ENCODE data around the gene HNRNPU. TPM values are rescaled to one million over a fixed set of nuclear protein-coding genes. Genes with fewer than 3 reads are reported as not detected.

HNRNPU gene
- total RNA-seq, 1 experiment from 2014 or later, result 536 TPM

DNA sequence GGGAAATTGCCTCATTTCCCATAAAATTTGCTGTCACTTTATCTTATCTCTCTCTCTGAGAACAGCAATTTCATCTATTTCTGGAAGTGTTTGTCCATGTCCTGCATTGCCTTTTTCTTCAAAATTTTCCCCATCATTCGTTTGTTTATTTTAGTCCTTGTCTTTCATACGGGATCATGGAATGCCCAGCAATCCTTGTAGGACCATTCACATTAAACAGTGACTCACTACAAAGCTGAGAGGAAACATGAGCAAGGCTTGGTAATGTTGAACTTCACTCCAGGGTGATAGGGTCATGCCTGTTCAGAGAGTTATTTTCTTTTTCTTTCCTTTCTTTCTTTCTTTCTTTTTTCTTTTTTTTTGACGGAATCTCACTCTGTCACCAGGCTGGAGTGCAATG lies 32.2 kb upstream of the HNRNPU start:
- Mint-ChIP-seq H3K36me3 (no peaks in the 10 kb centered on the region), H3K27me3 (ENCODE audit: low read depth) (no peaks in the 10 kb centered on the region), H3K4me3 (no peak overlapping the region), H3K4me1 (peaks cover 17% of the 10 kb centered on the region), H3K9me3 (peaks cover 5% of the 10 kb centered on the region), H3K27ac (no peak overlapping the region)
- ChIA-PET CTCF (no interaction called here), POLR2A (no interaction called here)
- TF ChIP-seq ZNF263 (CRISPR knock-in tag; IDR thresholded peaks at IDR 0.05; ENCODE audit: low read depth), result no peak
- no peak for TF ChIP-seq EMX1 (CRISPR knock-in tag; IDR thresholded peaks at IDR 0.05)
- TF ChIP-seq GTF2I (CRISPR knock-in tag; conservative IDR thresholded peaks at IDR 0.05), result no peak
- TF ChIP-seq MYBL2 (CRISPR knock-in tag; IDR thresholded peaks at IDR 0.05), result no peak
- TF ChIP-seq ZNF219 (CRISPR knock-in tag; IDR thresholded peaks at IDR 0.05; ENCODE audit: borderline replicate concordance), result no peak
- TF ChIP-seq, protein P1, sequence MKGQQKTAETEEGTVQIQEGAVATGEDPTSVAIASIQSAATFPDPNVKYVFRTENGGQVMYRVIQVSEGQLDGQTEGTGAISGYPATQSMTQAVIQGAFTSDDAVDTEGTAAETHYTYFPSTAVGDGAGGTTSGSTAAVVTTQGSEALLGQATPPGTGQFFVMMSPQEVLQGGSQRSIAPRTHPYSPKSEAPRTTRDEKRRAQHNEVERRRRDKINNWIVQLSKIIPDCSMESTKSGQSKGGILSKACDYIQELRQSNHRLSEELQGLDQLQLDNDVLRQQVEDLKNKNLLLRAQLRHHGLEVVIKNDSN (CRISPR knock-in tag; IDR thresholded peaks at IDR 0.05), result no peak
- no peak for TF ChIP-seq ELF4 (CRISPR knock-in tag; IDR thresholded peaks at IDR 0.05; ENCODE audit: low read depth)
- TF ChIP-seq, protein P2, sequence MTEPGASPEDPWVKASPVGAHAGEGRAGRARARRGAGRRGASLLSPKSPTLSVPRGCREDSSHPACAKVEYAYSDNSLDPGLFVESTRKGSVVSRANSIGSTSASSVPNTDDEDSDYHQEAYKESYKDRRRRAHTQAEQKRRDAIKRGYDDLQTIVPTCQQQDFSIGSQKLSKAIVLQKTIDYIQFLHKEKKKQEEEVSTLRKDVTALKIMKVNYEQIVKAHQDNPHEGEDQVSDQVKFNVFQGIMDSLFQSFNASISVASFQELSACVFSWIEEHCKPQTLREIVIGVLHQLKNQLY (CRISPR knock-in tag; IDR thresholded peaks at IDR 0.05), result no peak
- TF ChIP-seq, protein P3, sequence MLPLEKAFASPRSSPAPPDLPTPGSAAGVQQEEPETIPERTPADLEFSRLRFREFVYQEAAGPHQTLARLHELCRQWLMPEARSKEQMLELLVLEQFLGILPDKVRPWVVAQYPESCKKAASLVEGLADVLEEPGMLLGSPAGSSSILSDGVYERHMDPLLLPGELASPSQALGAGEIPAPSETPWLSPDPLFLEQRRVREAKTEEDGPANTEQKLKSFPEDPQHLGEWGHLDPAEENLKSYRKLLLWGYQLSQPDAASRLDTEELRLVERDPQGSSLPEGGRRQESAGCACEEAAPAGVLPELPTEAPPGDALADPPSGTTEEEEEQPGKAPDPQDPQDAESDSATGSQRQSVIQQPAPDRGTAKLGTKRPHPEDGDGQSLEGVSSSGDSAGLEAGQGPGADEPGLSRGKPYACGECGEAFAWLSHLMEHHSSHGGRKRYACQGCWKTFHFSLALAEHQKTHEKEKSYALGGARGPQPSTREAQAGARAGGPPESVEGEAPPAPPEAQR (CRISPR knock-in tag; IDR thresholded peaks at IDR 0.05), result no peak
- TF ChIP-seq, protein P4, sequence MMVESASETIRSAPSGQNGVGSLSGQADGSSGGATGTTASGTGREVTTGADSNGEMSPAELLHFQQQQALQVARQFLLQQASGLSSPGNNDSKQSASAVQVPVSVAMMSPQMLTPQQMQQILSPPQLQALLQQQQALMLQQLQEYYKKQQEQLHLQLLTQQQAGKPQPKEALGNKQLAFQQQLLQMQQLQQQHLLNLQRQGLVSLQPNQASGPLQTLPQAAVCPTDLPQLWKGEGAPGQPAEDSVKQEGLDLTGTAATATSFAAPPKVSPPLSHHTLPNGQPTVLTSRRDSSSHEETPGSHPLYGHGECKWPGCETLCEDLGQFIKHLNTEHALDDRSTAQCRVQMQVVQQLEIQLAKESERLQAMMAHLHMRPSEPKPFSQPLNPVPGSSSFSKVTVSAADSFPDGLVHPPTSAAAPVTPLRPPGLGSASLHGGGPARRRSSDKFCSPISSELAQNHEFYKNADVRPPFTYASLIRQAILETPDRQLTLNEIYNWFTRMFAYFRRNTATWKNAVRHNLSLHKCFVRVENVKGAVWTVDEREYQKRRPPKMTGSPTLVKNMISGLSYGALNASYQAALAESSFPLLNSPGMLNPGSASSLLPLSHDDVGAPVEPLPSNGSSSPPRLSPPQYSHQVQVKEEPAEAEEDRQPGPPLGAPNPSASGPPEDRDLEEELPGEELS (CRISPR knock-in tag; IDR thresholded peaks at IDR 0.05), result no peak
- TF ChIP-seq TCF7 (CRISPR knock-in tag; IDR thresholded peaks at IDR 0.05; ENCODE audit: low read depth), result no peak
- no peak for TF ChIP-seq JUN (CRISPR knock-in tag; IDR thresholded peaks at IDR 0.05)
- TF ChIP-seq RELA (CRISPR knock-in tag; IDR thresholded peaks at IDR 0.05; ENCODE audit: borderline replicate concordance), result no peak
- no peak for ATAC-seq
- DNase-seq (ENCODE audit: low spot score), result no peak

DNA sequence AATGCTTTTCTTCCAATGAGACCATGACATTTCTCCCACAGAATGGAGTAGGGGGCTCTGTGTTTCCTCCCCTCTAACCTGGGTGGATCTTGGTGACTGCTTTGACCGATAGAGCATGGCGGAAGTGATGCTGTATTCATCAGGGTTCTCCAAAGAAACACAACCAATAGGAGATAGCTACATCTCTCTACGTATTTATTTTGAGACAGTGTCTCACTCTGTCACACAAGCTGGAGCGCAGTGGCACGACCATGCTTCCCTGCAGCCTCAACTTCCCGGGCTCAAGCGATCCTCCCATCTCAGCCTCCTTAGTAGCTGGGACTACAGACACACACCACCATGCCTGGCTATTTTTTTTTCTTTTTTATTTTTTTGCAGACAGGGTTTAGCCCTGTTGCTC lies 29.5 kb upstream of the HNRNPU start:
- POLR2A ChIA-PET, result no interaction called here

More for the DNA sequence above, 29.5 kb upstream of the HNRNPU start:
- DNase-seq (ENCODE audit: low spot score) (no peak), ATAC-seq (no peak)
- Mint-ChIP-seq H3K4me1 (peaks cover 7% of the 10 kb centered on the region), H3K27me3 (ENCODE audit: low read depth) (no peaks in the 10 kb centered on the region), H3K27ac (no peak overlapping the region), H3K9me3 (peaks cover 5% of the 10 kb centered on the region), H3K36me3 (no peaks in the 10 kb centered on the region), H3K4me3 (no peak overlapping the region)
- CTCF ChIA-PET, result no interaction called here
- TF ChIP-seq, protein P5, sequence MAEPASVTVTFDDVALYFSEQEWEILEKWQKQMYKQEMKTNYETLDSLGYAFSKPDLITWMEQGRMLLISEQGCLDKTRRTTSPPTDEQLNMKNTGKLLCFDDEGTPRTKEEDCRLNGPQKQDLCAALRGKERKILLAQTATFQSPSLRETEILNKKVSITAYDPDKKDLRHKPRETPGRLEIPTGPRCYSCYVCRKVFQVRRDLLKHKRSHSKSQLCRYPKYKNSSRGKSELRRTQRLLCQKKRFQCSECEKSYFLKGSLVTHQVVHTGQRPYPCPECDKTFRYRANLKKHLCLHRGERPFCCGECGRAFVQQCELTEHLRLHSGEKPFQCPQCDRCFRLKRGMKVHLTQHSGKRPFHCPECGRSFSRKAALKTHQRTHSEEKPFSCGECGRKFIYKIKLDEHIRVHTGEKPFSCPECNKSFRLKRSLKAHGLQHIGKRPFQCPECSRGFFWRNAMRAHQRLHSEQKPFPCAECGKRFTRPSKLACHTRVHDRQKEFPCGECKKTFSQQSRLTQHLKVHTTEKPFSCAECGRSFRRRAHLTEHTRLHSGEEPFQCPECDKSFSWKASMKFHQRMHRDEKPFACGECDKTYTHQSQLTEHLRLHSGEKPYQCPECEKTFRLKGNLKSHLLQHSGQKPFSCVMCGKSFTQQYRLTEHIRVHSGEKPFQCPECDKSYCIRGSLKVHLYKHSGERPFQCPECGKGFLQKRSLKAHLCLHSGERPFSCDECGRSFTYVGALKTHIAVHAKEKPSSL (CRISPR knock-in tag; conservative IDR thresholded peaks at IDR 0.05), result no peak
- TF ChIP-seq, protein P6, sequence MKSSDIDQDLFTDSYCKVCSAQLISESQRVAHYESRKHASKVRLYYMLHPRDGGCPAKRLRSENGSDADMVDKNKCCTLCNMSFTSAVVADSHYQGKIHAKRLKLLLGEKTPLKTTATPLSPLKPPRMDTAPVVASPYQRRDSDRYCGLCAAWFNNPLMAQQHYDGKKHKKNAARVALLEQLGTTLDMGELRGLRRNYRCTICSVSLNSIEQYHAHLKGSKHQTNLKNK (CRISPR knock-in tag; IDR thresholded peaks at IDR 0.05), result no peak
- TF ChIP-seq PRRX2 (CRISPR knock-in tag; IDR thresholded peaks at IDR 0.05), result no peak
- TF ChIP-seq, protein P1 (CRISPR knock-in tag; IDR thresholded peaks at IDR 0.05), result no peak
- TF ChIP-seq RELA (CRISPR knock-in tag; IDR thresholded peaks at IDR 0.05; ENCODE audit: borderline replicate concordance), result no peak
- TF ChIP-seq, protein P7, sequence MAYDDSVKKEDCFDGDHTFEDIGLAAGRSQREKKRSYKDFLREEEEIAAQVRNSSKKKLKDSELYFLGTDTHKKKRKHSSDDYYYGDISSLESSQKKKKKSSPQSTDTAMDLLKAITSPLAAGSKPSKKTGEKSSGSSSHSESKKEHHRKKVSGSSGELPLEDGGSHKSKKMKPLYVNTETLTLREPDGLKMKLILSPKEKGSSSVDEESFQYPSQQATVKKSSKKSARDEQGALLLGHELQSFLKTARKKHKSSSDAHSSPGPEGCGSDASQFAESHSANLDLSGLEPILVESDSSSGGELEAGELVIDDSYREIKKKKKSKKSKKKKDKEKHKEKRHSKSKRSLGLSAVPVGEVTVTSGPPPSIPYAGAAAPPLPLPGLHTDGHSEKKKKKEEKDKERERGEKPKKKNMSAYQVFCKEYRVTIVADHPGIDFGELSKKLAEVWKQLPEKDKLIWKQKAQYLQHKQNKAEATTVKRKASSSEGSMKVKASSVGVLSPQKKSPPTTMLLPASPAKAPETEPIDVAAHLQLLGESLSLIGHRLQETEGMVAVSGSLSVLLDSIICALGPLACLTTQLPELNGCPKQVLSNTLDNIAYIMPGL (CRISPR knock-in tag; IDR thresholded peaks at IDR 0.05), result no peak
- TF ChIP-seq ETV6 (CRISPR knock-in tag; IDR thresholded peaks at IDR 0.05), result no peak
- TF ChIP-seq SOX15 (CRISPR knock-in tag; IDR thresholded peaks at IDR 0.05), result no peak
- TF ChIP-seq JAZF1 (CRISPR knock-in tag; IDR thresholded peaks at IDR 0.05), result no peak
- no peak for TF ChIP-seq NR1H2 (CRISPR knock-in tag; IDR thresholded peaks at IDR 0.05)
- TF ChIP-seq, protein P8, sequence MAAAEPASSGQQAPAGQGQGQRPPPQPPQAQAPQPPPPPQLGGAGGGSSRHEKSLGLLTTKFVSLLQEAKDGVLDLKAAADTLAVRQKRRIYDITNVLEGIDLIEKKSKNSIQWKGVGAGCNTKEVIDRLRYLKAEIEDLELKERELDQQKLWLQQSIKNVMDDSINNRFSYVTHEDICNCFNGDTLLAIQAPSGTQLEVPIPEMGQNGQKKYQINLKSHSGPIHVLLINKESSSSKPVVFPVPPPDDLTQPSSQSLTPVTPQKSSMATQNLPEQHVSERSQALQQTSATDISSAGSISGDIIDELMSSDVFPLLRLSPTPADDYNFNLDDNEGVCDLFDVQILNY (CRISPR knock-in tag; IDR thresholded peaks at IDR 0.05), result no peak
- no peak for TF ChIP-seq MXD4 (CRISPR knock-in tag; IDR thresholded peaks at IDR 0.05; ENCODE audit: borderline replicate concordance)
- TF ChIP-seq, protein P9, sequence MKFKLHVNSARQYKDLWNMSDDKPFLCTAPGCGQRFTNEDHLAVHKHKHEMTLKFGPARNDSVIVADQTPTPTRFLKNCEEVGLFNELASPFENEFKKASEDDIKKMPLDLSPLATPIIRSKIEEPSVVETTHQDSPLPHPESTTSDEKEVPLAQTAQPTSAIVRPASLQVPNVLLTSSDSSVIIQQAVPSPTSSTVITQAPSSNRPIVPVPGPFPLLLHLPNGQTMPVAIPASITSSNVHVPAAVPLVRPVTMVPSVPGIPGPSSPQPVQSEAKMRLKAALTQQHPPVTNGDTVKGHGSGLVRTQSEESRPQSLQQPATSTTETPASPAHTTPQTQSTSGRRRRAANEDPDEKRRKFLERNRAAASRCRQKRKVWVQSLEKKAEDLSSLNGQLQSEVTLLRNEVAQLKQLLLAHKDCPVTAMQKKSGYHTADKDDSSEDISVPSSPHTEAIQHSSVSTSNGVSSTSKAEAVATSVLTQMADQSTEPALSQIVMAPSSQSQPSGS (CRISPR knock-in tag; IDR thresholded peaks at IDR 0.05; ENCODE audit: borderline replicate concordance, low read depth), result no peak

All from WTC11 (cell line).